ENCODE data around the gene VAMP8.

- TF ChIP-seq CTCF (IDR thresholded peaks at IDR 0.05) (no peak), POLR2AphosphoS5 (IDR thresholded peaks at IDR 0.05) (no peak)
These were observed 53.9 kb downstream of the VAMP8 start for GRCh38 chr2:85631316-85631715.

Measured in prostate gland (tissue), 2 donors.